ENCODE results near the gene MTO1. TPM values are rescaled to one million over a fixed set of nuclear protein-coding genes. Genes with fewer than 3 reads are reported as not detected.

The MTO1 gene
- total RNA-seq, 5 donors from 2014 or later (not counting 1 experiment from before 2014, with no cell fraction given): 55.0 to 80.4 (median 59.3) TPM

Other genes starting within 250 kb of the MTO1 start
- not detected for gene KHDC1L, start 236.2 kb upstream of the MTO1 start, total RNA-seq
- gene KHDC1, start 198.5 kb upstream of the MTO1 start, total RNA-seq: 1 to 10 TPM in 4 of 5 donors, under 1 TPM in 1; 0.88 to 1.7 (median 1.3) TPM
- gene DPPA5, start 107.5 kb upstream of the MTO1 start, total RNA-seq: not detected
- not detected for gene KHDC3L, start 99.1 kb upstream of the MTO1 start, total RNA-seq
- under 1 TPM in 2 of 5 donors, not detected in 3; 0.63 to 0.93 TPM for gene OOEP, start 91.8 kb upstream of the MTO1 start, total RNA-seq
- 1 to 10 TPM in 3 of 5 donors, under 1 TPM in 2; 0.47 to 2.7 (median 1.3) TPM for gene DDX43, start 66.9 kb upstream of the MTO1 start, total RNA-seq
- gene CGAS, start 9.4 kb upstream of the MTO1 start, total RNA-seq: 10 to 100 TPM in 4 of 5 donors, 1 to 10 TPM in 1; 6.9 to 14.9 (median 12.8) TPM
- over 10,000 TPM; 14,142 to 15,123 (median 14,655) TPM for gene EEF1A1, start 59.3 kb downstream of the MTO1 start, total RNA-seq
- gene SLC17A5, start 192.3 kb downstream of the MTO1 start, total RNA-seq: 10 to 100 TPM in 1 of 5 donors, 1 to 10 TPM in 4; 6.4 to 15.0 (median 9.4) TPM
- gene CD109, start 234.5 kb downstream of the MTO1 start, total RNA-seq: 1 to 10 TPM in 1 of 5 donors, under 1 TPM in 4; 0.59 to 1.0 (median 0.68) TPM